Limb (tissue), 2 donors: ENCODE results near the gene BCL2.

Experiments used
- DNase-seq, 2 donors: peaks; one replicate each; pipeline ENCODE4 v3.0.0-alpha.2; 2016; ENCODE audit errors: extremely low spot score in 2 of 2

BCL2 gene

DNA sequence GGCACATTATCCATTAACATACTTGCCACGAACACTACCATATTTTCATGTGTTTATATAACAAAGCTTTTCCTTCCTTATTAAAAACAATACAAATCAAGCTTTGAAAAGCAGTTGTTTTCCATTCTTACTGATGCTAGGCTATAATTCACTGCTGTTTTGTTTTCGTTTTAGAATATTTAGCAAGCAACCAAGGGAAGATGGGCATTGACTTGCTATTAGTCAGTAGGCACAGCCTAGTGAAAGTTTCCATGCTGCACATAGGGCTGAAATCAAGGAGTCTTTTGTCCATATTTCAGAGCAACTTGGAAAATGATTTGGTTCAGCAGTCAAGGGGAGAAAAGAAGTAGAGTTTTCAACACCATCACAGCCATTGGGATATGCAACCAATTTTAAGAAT is 31.3 kb downstream of the BCL2 start:
- DNase-seq = no peak

GRCh38 chr18:63287691-63288220 is 31.8 kb downstream of the BCL2 start:
- DNase-seq = no peak

DNA sequence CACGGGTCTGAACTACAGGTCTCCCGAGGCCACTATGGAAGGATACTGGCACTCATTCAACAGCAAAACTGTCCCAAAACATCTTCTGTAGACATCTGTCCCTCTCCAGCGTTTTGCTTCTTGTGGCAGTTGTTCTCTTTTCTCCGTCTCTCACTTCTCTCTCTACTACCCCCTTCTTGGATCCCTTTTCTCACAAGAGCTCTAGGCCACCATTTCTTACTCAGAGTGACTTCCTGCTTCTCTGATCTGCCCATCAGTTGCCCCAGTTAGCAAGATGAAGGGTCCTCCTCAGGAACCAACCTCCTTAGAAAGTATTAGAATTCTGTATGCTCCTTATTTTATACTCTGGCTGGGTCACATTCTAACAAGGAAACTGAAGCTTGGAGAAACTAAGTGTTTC is 32.6 kb downstream of the BCL2 start:
- no peak for DNase-seq

GRCh38 chr18:63284827-63285733 is 34.5 kb downstream of the BCL2 start:
- no peak for DNase-seq

GRCh38 chr18:63284173-63284799 is 35.3 kb downstream of the BCL2 start:
- DNase-seq = no peak

DNA sequence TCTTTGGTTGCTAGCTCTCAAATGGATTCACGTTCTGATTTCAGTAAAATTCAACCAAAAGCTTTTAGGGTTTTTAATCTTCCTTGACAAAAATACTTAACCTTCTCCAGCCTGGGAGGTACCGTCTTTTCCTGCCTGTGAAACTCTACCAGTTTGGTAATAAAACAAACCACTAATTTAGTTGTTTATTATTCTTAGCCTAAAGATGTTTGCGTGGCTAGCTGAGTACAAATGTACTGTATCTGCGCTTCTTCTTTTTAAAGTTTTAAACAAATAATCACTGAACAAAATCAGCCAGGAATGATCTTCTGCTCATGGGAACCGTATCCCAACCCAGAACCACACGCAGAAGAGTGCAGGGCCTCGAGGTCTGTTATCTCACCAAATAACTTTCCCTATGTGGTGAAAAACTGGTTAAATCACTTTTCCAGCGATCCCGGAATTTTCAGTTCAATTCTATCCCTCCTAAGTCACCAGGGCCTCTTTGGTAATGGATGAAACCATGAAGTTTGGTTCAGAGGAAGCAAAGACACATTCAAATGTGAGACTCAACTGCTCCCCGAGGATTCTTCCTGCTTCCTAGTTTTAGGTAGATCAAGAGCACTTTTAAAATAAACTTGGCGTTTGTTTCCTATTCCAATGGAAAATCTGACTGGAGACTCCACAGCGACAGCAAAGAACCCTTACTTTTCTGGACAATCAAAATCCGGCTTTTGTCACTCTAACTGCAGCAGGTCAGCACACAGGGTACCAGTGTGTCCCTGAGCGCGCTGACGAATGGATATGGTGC is 36.1 kb downstream of the BCL2 start:
- DNase-seq = no peak

DNA sequence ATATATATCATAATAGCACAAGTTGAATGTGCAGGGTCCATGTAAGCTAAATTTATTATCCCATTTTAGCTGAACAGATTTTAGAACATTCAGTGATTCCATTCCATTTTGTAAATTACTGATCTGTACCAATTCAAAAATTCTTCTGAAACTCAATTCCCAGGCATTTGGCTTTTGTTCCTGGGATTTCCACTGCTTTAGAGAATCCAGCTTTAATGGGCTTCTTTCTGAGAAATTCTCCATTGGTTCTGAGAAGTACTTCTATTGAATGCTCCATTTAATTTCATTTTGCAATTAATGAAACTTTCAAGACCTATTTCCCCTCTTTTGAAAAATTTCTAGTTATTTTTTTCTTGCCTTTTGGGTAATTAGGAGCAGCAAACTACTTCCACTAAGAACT is 36.8 kb downstream of the BCL2 start:
- DNase-seq = no peak

DNA sequence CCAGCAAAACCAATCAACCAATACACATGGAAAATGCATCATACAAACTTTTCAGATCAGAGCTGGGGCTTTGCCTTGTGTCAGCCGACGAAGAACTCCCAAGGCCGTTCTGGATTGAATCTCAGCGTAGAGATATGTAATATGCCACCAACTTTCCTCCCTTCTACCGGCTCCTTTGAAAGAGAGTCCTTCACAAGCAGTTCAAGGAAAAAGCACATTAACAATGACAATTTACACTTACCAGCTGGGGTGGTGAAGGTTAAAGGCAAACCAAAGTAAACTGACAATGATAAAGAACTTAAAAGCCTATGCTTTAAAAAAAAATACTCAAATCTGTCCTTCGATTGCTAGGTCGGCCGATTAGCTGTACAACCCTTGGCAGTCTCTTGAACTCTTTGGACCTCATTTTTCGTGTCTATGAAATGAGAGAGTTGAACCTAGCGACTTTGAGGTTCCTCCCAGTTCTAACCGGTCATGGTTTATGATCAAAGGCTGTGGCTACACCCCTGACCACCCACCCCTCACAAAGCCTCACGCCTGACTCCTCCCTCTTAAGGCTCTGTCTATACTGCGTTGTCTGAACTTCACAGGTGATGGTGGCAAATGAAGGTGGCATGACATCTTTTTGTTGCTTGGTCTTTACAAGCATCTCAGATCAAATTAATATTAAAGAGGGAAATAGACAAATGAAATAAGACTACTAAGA is 46.2 kb downstream of the BCL2 start:
- no peak for DNase-seq

DNA sequence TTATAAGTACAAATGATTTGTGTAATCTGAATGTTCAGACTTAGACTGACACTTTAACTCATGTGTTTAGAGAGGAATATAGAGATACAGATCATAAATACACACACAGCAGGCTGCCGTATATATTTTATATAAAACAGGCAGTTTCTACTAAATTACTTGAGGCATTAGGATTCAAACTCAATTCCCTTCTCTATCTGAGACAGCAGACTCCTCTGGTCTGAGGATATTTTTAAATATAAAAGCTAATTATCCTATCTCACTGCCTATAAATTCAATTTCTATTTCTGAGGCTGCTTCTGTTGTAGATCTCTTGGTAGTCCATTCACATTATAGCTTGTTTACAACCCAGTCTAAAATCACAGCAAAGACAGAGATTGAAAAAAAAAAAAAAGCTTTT is 46.9 kb downstream of the BCL2 start:
- no peak for DNase-seq

DNA sequence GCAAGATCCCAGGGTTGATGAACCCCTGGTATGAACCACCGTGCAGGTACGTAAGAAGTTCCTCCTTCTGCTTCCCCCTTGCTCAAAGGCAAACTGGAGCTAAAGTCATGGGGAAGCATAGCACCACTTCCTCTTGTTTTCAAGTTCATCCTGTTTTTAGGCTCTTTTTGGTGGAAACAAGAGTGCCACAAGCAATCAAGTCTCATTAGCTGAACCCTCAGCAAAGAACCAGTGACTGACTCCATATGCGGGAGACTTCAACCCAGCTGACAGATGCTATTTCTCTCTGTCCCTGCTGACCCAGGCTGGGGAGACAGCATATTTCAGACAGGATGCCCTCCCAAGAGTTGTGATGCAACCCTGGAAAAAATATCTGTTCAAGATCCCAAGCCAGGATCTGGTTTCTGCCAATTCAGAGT is 47.7 kb downstream of the BCL2 start:
- DNase-seq = no peak

GRCh38 chr18:63271148-63271547 is 48.4 kb downstream of the BCL2 start:
- DNase-seq = no peak

DNA sequence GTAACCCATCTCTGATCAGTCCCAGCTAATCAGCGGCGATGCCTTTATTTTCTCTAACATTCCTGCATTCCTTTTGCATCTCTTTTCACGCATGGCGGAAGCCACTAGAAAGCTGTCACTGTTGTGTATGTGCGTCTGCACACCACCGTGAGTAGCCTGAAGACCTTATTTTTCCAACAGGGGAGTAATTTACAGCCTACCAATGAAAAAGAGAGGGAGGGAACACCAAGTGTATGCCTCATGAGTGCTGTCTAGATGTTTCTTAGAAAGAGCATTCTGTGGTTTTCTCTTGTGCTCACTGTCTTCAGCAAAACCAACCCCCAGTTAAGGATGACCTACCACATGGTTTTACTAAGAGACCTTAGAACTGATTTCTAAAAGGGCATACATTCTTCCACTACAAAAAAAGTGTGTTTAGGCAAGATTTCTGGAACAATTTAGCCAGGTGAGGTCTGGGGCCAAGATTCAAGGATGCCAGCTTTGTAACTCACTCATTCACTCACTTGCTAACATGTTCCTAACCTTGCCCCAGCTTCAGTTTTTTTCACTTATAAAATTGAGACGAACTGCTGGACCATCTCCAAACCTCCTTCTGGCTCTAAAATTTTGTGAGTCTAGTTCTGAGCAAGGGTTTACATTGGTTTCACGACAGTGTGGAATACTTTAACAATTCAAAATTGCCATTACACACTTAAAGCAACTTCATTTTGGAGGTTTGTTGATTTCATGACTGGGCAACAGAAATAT is 51.4 kb downstream of the BCL2 start:
- DNase-seq = no peak

DNA sequence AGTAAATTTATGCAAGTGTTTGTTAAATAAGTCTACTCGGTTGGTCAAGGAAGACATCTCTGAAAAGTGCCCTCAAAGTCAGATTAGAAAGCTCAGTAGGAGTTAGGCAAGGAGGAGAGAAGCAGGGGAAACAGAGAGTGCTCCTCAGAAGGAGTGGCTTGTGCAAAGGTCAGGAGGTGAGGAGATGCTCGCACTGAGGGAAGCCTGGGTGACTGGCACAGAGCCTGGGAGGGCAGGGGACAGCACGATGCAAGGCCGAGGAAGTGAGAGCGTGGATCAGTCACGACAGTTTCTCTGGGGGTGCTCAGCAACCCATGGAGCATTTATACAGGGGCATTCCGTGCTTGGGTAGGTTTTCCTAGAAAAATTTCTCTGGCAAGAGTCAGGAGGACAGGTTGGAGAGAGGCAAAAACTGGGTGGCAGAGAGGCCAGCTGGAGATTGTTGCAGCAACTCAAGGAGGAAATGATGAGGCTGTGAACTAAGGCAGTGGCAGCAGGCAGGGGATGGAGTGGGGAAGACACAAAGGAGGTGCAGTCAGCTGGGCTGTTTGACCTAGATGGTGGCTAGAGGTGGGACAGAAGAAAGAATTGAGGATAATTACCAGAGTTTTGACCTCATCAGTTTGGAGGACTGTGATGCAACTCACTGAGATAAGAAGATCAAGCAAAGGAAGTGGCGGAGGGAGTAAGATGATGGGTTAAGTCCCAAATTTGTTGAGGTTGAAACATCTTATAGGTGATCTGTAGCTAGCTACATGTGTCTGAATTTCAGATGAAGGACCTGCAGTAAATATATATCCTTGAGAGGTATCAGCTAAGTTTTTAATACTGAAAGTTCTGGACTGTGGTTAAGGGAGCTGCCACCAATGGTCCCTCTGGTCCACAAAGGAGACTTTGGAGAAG is 52.4 kb downstream of the BCL2 start:
- DNase-seq = no peak

- no peak for DNase-seq
Observed at GRCh38 chr18:63265326-63265725, 54.2 kb downstream of the BCL2 start.

DNA sequence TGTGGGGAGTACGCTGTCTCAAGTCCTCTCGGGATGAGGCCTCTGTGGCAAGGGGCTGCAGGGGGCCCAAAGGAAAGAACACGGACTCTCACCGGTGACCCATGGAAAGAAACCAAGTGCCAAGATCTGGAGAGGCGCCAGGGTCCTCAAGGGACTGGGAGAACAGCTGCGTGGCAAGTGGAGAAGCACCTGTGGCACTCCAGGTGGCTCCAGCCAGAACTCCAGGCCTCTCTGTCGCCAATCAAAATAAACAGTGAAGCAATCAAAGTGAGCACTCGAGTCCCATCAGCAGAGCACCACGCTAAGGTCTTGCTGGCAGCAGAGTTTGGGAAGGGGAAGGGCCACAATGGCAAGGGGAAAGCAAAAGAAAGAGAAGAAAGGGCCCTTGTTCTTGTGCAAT is 54.7 kb downstream of the BCL2 start:
- DNase-seq = no peak

GRCh38 chr18:63263444-63263843 is 56.1 kb downstream of the BCL2 start:
- DNase-seq = no peak

- no peak for DNase-seq
Observed at GRCh38 chr18:63262369-63263335, 56.9 kb downstream of the BCL2 start.

- no peak for DNase-seq
Observed at GRCh38 chr18:63261029-63261428, 58.5 kb downstream of the BCL2 start.
